CD4-positive, alpha-beta T cell (primary cell): Measurements from ENCODE around the gene IL17A. TPM values are rescaled to one million over a fixed set of nuclear protein-coding genes. Genes with fewer than 3 reads are reported as not detected.

ENCODE experiments used
- ATAC-seq: fragments of 200-7000 bp; cut with Tn5 transposase; one replicate; pipeline ENCODE4 v1.10.0; 2022; ENCODE audit warnings: mild to moderate bottlenecking; ENCODE audit not compliant: poor library complexity
- CTCF ChIA-PET: fragments of 350-600 bp; sonication (Branson Sonifier 250); formaldehyde crosslinking; loops from one replicate; lab custom pipeline; 2021; ENCODE audit warnings: antibody characterized with exemption, inconsistent platforms; lab: Charles Lee
- POLR2A ChIA-PET: fragments of 350-600 bp; sonication (Branson Sonifier 250); formaldehyde crosslinking; loops from one replicate; lab custom pipeline; 2021; ENCODE audit warnings: antibody characterized with exemption, inconsistent platforms; lab: Charles Lee
- DNase-seq, 14 experiments: peaks; one replicate each; pipeline ENCODE4 v3.0.0-alpha.2; 2013 to 2020; ENCODE audit warnings: mixed read lengths in 2 of 14
- H3K27ac ChIP-seq, 2 donors: one replicate each; pipeline versions ENCODE4 v1.5.1 to v1.7.0; 2013; ENCODE audit warnings: low read length in 2 of 2, low read depth in 1 of 2, mild to moderate bottlenecking in 1 of 2
- H3K27me3 ChIP-seq, 2 experiments: 1 replicate in 1 of 2; 2 replicates in 1 of 2; pipeline versions ENCODE4 v1.6.1 to v1.7.0; 2013; ENCODE audit warnings: low read length in 2 of 2, control low read depth in 1 of 2, mild to moderate bottlenecking in 1 of 2, moderate library complexity in 1 of 2; ENCODE audit not compliant: insufficient read depth in 2 of 2, control insufficient read depth in 1 of 2
- H3K36me3 ChIP-seq: one replicate; pipeline ENCODE4 v1.6.1; 2013; ENCODE audit warnings: low read length, control low read depth; ENCODE audit not compliant: insufficient read depth
- H3K4me1 ChIP-seq: one replicate; pipeline ENCODE4 v1.6.1; 2013; ENCODE audit warnings: low read length, control low read depth; ENCODE audit not compliant: insufficient read depth
- H3K4me3 ChIP-seq: one replicate; pipeline ENCODE4 v1.5.1; 2013; ENCODE audit warnings: mild to moderate bottlenecking, low read length, moderate library complexity
- H3K9me3 ChIP-seq, 2 experiments: 1 replicate in 1 of 2; 2 replicates in 1 of 2; pipeline versions ENCODE4 v1.6.1 to v1.7.0; 2013; ENCODE audit warnings: low read length in 2 of 2, mild to moderate bottlenecking in 2 of 2, control low read depth in 1 of 2, moderate library complexity in 1 of 2; ENCODE audit not compliant: control insufficient read depth in 1 of 2, insufficient read depth in 1 of 2
- H3K27ac Mint-ChIP-seq: one replicate; pipeline ENCODE4 v1.8.0; 2020; ENCODE audit warnings: mixed read lengths
- H3K27me3 Mint-ChIP-seq: one replicate; pipeline ENCODE4 v1.8.0; 2021; ENCODE audit warnings: mixed read lengths
- H3K36me3 Mint-ChIP-seq: one replicate; pipeline ENCODE4 v1.8.0; 2021; ENCODE audit warnings: low read depth, mixed read lengths
- H3K4me1 Mint-ChIP-seq: one replicate; pipeline ENCODE4 v1.8.0; 2021; ENCODE audit warnings: low read depth, mixed read lengths
- H3K4me3 Mint-ChIP-seq: one replicate; pipeline ENCODE4 v1.8.0; 2020; ENCODE audit warnings: mild to moderate bottlenecking, mixed read lengths
- H3K9me3 Mint-ChIP-seq: one replicate; pipeline ENCODE4 v1.8.0; 2020; ENCODE audit warnings: mixed read lengths
- CTCF ChIP-seq: fragments of 200-600 bp; IDR thresholded peaks from one replicate; pipeline ENCODE4 v1.8.0; 2022; ENCODE audit warnings: antibody characterized with exemption, mild to moderate bottlenecking
- intact Hi-C, 2 experiments: fragments of 100-400 bp; cut with DNase I in 1 of 2; cut with micrococcal nuclease in 1 of 2; formaldehyde crosslinking; loops; one replicate each; pipeline versions ENCODE4 v1.15.1 to v1.9.0; 2023 to 2025; cut with DNase I, micrococcal nuclease
- total RNA-seq, 174 experiments: library from RNA in 2 of 174; stranded (reverse) in 2 of 174; gene quantifications; one replicate each; pipeline ENCODE4 v1.2.3 and lab custom pipeline; 2021 to 2026

Gene IL17A
- total RNA-seq, 2 experiments from 2014 or later = 0.14 TPM; not detected in 1

DNA sequence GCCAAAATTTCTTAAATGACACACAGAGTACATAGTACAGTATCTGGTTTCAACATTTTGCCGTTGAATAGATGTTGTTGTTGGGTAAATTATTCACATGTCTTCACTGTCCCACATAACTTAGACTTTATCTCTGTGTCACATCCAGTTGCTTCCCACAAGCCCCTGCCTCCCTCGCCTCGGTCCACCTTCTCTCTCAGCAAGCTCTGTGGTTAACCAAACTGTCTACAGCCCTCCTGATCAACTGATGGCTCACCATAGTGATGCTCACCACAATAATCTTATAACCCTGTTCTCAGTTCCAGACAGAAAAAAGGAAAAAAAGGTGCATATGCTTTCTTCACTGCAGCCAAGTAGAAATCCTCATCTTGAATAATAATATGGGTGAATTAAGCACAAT lies 35.1 kb downstream of the IL17A start:
- TF ChIP-seq CTCF = no peak
- H3K4me3 Mint-ChIP-seq = no peak overlapping the region
- H3K27ac ChIP-seq = no peak overlapping the region
- CTCF ChIA-PET = no interaction called here
- no peak overlapping the region for H3K27ac Mint-ChIP-seq
- H3K4me1 ChIP-seq = peaks cover 2% of the 10 kb centered on the region
- no peaks in the 10 kb centered on the region for H3K36me3 ChIP-seq
- ATAC-seq (no peak), DNase-seq (peak in 2 of 14 experiments; percentile 7 to 19)
- H3K27me3 ChIP-seq = no peaks in the 10 kb centered on the region
- H3K36me3 Mint-ChIP-seq = no peaks in the 10 kb centered on the region
- intact Hi-C loops = no loop called here
- no peaks in the 10 kb centered on the region for H3K9me3 ChIP-seq
- H3K4me1 Mint-ChIP-seq = peaks cover 7% of the 10 kb centered on the region
- POLR2A ChIA-PET = no interaction called here
- H3K9me3 Mint-ChIP-seq = no peaks in the 10 kb centered on the region
- no peak overlapping the region for H3K4me3 ChIP-seq
- no peaks in the 10 kb centered on the region for H3K27me3 Mint-ChIP-seq

DNA sequence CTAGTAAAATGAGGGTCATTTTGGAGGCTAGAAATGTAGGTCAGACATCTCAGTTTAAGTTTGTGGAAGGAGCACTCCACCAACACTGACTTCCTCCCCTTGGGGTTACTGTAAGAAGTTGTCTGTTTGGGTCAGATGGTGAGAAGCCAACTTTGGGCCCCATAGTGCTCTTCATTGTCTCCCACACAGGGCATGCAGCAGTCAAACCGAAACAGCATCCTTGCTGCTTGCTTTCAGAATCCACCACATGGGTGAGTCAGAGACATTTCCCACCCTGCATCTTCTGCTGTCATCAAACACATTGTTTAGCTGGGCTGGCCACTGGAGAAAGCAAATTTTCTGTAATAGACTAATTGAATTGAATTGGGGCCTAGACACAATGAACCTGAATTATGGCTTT lies 41.3 kb downstream of the IL17A start:
- Mint-ChIP-seq H3K4me1 (peaks cover 5% of the 10 kb centered on the region), H3K36me3 (no peaks in the 10 kb centered on the region), H3K27me3 (no peaks in the 10 kb centered on the region), H3K9me3 (no peaks in the 10 kb centered on the region), H3K4me3 (no peak overlapping the region), H3K27ac (no peak overlapping the region)
- intact Hi-C loops = no loop called here
- TF ChIP-seq CTCF = no peak
- Histone ChIP-seq H3K36me3 (no peaks in the 10 kb centered on the region), H3K9me3 (no peaks in the 10 kb centered on the region), H3K4me1 (peaks cover 3% of the 10 kb centered on the region), H3K4me3 (no peak overlapping the region), H3K27ac (no peak overlapping the region), H3K27me3 (no peaks in the 10 kb centered on the region)
- ChIA-PET POLR2A (no interaction called here), CTCF (interaction anchor here (1.1 kb wide), 1 partner anchor 25 kb away, joined by 3 read pairs; no protein-coding TSS in a partner anchor)
- DNase-seq (peak in 3 of 14 experiments; percentile 5 to 9 (median 6)), ATAC-seq (no peak)

DNA sequence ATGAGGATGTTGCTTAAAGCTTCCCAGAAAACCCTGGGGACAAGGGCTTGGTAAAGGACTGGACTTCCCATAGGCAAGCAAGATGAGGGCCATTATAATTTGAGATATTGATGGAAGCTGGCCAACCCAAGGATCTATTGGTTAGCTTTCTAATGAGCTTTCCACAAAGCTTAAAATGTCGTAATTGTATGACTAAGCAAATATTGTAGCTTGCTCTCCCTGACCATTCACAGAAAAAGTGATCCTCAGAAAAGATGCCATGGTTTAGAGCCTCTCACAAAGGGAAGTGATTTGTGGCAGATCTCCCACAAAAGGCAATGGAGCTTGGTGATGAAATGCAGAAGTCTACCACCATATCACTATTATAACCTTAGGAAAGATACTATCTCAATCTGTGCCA lies 44.5 kb downstream of the IL17A start:
- Histone ChIP-seq H3K36me3 (no peaks in the 10 kb centered on the region), H3K4me1 (peaks cover 3% of the 10 kb centered on the region), H3K27me3 (no peaks in the 10 kb centered on the region), H3K27ac (no peak overlapping the region), H3K4me3 (no peak overlapping the region), H3K9me3 (no peaks in the 10 kb centered on the region)
- CTCF ChIA-PET = interaction anchor here (1.9 kb wide), 1 partner anchor 9 kb away, joined by 5 read pairs; no protein-coding TSS in a partner anchor
- ATAC-seq (no peak), DNase-seq (no peak)
- intact Hi-C loops = no loop called here
- H3K36me3 Mint-ChIP-seq = no peaks in the 10 kb centered on the region
- peaks cover 5% of the 10 kb centered on the region for H3K4me1 Mint-ChIP-seq
- H3K27me3 Mint-ChIP-seq = peaks cover 3% of the 10 kb centered on the region
- POLR2A ChIA-PET = no interaction called here
- H3K9me3 Mint-ChIP-seq = no peaks in the 10 kb centered on the region
- no peak overlapping the region for H3K27ac Mint-ChIP-seq
- TF ChIP-seq CTCF = no peak
- no peak overlapping the region for H3K4me3 Mint-ChIP-seq
